Activated CD8-positive, alpha-beta memory T cell treated with anti-CD3 and anti-CD28 coated beads, Interleukin-2, amount 50 U/mL, for 1 hour (primary cell): ENCODE measurements around the gene EIPR1.

Experiments
- DNase-seq: peaks from one replicate; pipeline ENCODE4 v3.0.0-alpha.2; 2020; ENCODE audit errors: extremely low read depth

Gene EIPR1

GRCh38 chr2:3174626-3175567 is 202.7 kb downstream of the EIPR1 start:
- DNase-seq, result no peak

DNA sequence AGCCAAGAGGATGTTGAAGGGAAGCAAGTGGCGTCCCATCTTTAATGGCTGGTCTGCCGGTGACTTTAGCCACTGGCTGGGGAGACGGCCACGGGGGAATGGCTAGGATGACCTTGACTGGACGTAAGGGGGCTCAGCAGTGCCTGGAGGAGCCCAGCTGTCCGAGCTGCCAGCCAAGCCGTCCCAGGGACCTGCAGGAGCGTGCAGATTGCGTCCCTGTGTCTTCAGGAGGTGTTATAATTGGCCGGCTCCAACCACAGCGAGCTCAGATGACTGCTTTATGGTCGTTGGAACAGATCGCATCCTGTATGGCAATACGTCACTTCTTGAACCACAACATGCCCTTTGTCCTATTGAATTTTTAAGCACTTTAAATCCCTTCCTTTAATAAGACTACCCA is 204.6 kb downstream of the EIPR1 start:
- no peak for DNase-seq

GRCh38 chr2:3172265-3172935 is 205.2 kb downstream of the EIPR1 start:
- no peak for DNase-seq

- DNase-seq, result no peak
These were observed 205.9 kb downstream of the EIPR1 start for GRCh38 chr2:3171564-3172264.

GRCh38 chr2:3170792-3171455 is 206.7 kb downstream of the EIPR1 start:
- no peak for DNase-seq

DNA sequence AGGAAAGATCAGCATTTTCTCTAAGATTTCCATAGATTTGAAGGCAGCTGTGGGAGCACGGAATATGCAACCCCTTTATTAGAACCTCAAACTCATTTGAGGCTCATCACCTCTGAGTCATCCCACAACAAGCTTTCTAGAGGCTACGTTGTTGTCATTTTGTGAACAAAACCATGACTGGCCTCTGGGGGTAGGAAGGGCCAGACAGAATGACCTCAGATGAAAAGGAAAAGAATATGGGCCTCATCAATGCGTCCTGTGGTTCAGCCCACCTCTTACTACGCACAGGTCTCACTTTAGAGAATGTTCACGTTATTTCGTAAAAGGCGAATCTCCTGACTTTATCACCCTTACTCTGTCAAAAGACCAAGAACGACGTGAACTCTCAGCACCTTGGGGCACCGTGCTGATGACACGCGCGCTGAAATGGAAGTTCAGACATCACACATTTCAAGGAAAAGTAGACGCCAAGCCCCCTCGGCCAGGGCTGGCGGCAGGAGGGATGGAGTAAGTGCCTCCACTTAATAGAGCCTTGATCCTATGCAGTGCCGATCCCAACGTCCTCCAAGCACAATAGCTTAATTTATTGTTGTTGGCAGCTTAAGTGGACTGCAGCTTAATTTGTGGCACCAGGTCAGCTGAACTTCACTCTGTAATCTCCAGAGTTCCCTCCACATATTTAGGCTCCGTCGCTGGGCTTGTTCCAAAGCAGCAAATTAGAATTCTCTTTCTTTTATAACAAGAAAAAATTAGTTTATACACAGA is 208.3 kb downstream of the EIPR1 start:
- DNase-seq, result no peak

- no peak for DNase-seq
These were observed 209.3 kb downstream of the EIPR1 start for GRCh38 chr2:3168230-3168891.

GRCh38 chr2:3163401-3163800 is 214.2 kb downstream of the EIPR1 start:
- no peak for DNase-seq

GRCh38 chr2:3162442-3163077 is 215.1 kb downstream of the EIPR1 start:
- no peak for DNase-seq

DNA sequence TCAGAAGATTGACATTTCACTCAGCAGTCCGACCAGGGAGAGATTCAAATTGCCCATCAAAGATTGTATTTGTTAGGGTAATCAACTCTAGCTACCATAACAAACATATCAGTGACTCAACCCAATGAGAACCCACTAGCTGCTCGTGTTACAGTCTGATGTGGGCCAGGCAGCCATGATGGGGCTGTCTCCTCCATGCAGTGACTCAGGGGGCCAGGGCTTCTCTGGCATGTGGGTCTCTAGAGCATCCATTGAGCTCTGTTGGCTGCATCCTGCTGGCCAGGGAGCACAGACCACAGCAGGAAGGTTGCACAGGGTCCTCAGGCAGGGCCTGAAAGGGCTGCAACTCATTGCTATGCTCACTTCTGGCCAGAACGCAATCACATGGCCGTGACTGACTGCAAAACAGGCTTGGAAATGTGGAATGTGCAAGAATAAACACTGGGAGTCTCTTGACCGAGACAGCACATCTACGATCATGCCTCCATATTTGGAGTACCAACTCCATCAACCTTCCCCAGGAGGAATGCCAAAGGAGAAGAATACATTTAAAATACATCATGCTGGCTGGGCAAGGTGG is 216.8 kb downstream of the EIPR1 start:
- DNase-seq, result no peak

GRCh38 chr2:3159782-3160545 is 217.7 kb downstream of the EIPR1 start:
- DNase-seq, result no peak

DNA sequence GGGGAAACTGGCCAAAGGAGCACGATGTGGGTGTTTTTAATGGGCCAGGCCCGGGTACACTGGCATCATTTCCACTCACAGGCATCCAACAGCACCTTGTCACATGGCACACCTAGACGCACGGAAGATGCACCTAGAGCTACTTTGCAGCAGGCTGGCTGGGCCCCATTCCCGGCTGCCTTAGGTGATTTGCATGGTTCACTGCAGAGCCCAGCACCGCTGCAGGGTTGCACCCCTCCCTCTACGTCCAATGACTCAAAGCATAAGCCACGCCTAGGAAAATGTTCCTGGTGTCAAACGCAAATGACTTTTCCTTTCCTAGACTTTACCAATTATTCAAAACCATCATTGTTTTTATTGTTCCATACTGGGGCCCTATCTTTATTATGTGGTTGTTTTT is 222.9 kb downstream of the EIPR1 start:
- no peak for DNase-seq

GRCh38 chr2:3154146-3154545 is 223.5 kb downstream of the EIPR1 start:
- no peak for DNase-seq

GRCh38 chr2:3151153-3151918 is 226.3 kb downstream of the EIPR1 start:
- no peak for DNase-seq

DNA sequence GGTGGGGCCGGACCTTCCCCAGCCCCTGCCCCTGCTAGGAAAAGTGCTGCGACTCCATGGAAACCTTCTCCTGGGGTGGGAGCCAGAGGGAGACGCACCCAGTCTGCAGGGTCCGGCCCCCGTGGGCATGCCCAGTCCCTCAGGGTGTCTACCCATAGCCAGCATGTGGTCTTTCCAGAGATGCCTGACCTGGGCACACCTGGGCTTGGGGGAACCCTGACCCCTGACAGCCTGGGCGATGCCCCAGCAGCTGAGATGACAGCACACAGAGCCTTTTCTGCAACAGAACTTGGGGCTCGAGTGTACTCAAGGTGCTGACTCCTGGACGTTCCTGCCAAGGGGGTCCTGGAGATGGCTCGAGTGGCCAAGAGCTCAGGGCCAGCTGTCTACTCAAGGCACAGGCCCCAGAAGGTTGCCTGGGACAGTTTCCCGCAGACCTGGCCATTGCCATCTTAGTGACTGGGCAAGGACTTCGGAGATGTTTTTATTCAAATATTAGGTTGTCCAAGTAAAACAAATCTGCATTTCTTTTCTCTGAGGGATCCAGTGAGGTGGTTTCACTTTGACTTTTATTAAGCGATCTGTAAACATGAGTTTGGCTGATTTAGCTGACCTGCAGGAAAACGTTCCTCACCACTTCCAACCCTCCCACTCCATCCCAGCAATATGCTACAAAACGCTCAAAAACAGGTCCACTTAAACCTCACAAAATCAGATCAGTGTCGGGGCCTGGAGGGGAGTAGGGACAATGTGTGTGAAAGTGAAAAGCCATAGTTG is 228.0 kb downstream of the EIPR1 start:
- no peak for DNase-seq

DNA sequence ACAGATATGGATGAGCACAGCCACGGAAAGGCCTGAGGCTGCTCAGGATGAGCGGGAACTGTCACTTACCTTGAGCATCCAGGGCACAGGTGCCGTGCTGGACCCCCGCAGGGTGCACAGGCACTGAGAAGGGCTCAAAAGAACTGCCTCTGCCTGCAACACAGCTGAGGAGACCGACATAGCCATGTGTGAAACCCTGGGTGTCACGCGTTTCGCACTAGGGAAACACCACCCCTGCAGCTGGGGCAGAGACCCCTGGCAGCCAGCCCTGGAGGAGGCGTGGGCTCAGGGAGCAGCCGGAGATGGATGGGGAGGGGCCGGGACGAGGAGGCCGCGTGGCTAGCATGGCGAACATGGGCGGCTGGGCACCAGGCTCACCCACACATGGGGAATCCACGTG is 228.9 kb downstream of the EIPR1 start:
- DNase-seq, result no peak
